Ascending aorta (tissue), 2 donors: Measurements from ENCODE around the gene SHE. TPM values are rescaled to one million over a fixed set of nuclear protein-coding genes. Genes with fewer than 3 reads are reported as not detected.

Experiments used
- DNase-seq, 2 donors: peaks; one replicate each; pipeline ENCODE4 v3.0.0-alpha.2; 2019; ENCODE audit warnings: low spot score in 2 of 2
- H3K27ac ChIP-seq, 2 donors: fragments of 200-600 bp; sonication (generic); one replicate each; pipeline ENCODE4 v1.5.1; 2016 to 2017; ENCODE audit warnings: mild to moderate bottlenecking in 1 of 2
- H3K27me3 ChIP-seq: fragments of 200-600 bp; sonication (generic); one replicate; pipeline ENCODE4 v1.5.1; 2017
- H3K36me3 ChIP-seq, 2 donors: fragments of 200-600 bp; sonication (generic); one replicate each; pipeline ENCODE4 v1.5.1; 2016
- H3K4me1 ChIP-seq, 2 donors: fragments of 200-600 bp; sonication (generic); one replicate each; pipeline ENCODE4 v1.5.1; 2016 to 2017; ENCODE audit warnings: mild to moderate bottlenecking in 1 of 2
- H3K4me3 ChIP-seq, 2 donors: fragments of 200-600 bp; sonication (generic); one replicate each; pipeline ENCODE4 v1.5.1; 2016 to 2017; ENCODE audit warnings: mild to moderate bottlenecking in 1 of 2
- H3K9me3 ChIP-seq, 2 donors: fragments of 200-600 bp; sonication (generic); one replicate each; pipeline ENCODE4 v1.5.1; 2016
- intact Hi-C: fragments of 100-400 bp; cut with DNase I; formaldehyde crosslinking; loops from one replicate; pipeline ENCODE4 v1.15.1; 2023
- total RNA-seq: library from RNA; depleted of rRNA; stranded (reverse); fragments of >200 nt; gene quantifications from one replicate; pipeline ENCODE4 v1.1.0, GENCODE V29; 2016
- TF ChIP-seq, protein P1 (sequence below), 3 experiments: fragments of 200-600 bp in 2 of 3; fragments of 450-650 bp in 1 of 3; sonication (generic) in 2 of 3; IDR thresholded peaks; one replicate each; pipeline ENCODE4 v1.5.1; 2016 to 2019; ENCODE audit warnings: antibody characterized with exemption in 3 of 3, mild to moderate bottlenecking in 1 of 3, moderate library complexity in 1 of 3

SHE gene
- total RNA-seq, 1 donor from 2014 or later: 107 TPM

- Histone ChIP-seq H3K4me1 (peaks cover 0 to 21% of the 10 kb centered on the region in 2 donors), H3K27me3 (no peaks in the 10 kb centered on the region), H3K9me3 (no peaks in the 10 kb centered on the region), H3K4me3 (no peak overlapping the region), H3K36me3 (peaks cover 0 to 4% of the 10 kb centered on the region in 2 donors), H3K27ac (no peak overlapping the region)
- no peak for DNase-seq
- intact Hi-C loops: loop anchor here (5.0 kb wide), 1 partner anchor 126 kb away; the partner anchor contains the start of gene UBE2Q1
- TF ChIP-seq, protein P1, sequence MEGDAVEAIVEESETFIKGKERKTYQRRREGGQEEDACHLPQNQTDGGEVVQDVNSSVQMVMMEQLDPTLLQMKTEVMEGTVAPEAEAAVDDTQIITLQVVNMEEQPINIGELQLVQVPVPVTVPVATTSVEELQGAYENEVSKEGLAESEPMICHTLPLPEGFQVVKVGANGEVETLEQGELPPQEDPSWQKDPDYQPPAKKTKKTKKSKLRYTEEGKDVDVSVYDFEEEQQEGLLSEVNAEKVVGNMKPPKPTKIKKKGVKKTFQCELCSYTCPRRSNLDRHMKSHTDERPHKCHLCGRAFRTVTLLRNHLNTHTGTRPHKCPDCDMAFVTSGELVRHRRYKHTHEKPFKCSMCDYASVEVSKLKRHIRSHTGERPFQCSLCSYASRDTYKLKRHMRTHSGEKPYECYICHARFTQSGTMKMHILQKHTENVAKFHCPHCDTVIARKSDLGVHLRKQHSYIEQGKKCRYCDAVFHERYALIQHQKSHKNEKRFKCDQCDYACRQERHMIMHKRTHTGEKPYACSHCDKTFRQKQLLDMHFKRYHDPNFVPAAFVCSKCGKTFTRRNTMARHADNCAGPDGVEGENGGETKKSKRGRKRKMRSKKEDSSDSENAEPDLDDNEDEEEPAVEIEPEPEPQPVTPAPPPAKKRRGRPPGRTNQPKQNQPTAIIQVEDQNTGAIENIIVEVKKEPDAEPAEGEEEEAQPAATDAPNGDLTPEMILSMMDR (IDR thresholded peaks at IDR 0.05): no peak
Observed at GRCh38 chr1:154430903-154431302, 71.3 kb downstream of the SHE start.

DNA sequence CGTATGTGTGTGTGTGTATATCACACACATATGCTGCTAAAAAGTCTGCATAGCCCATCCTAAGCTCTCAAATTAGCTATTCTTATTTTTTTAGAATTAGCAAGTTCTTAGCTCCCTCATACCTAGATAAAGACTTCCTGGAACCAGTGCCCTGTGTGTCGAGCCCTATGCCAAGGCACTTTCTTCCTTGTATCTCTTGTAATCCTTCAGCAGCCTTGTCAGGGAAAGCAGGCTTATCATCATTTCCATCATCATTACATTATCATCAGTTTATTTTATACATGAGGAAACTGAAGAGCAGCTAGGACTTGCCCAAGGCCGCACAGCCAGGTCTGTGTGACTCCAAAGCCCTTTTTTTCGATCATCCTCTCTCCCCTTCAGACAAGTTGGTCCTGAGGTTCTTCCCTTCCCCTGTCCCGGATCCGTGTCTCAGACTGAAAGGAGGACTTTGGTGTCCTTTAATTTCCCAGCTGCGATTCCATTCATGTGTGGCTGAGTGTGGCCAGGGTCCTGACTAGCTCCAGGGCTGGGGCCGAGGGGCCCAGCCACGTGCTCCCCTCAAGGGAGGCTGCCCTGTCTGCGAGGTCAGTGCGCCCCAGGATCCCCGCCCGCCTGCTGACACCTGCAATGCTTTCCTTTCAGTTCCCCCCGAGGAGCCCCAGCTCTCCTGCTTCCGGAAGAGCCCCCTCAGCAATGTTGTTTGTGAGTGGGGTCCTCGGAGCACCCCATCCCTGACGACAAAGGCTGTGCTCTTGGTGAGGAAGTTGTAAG is 72.2 kb downstream of the SHE start:
- no peaks in the 10 kb centered on the region for H3K27me3 ChIP-seq
- DNase-seq: no peak
- no peak overlapping the region for H3K4me3 ChIP-seq
- no peaks in the 10 kb centered on the region for H3K9me3 ChIP-seq
- H3K27ac ChIP-seq: no peak overlapping the region
- intact Hi-C loops: loop anchor here (5.0 kb wide), 1 partner anchor 127 kb away; the partner anchor contains the start of gene UBE2Q1
- TF ChIP-seq, protein P1 (IDR thresholded peaks at IDR 0.05): no peak
- H3K36me3 ChIP-seq: no peaks in the 10 kb centered on the region
- H3K4me1 ChIP-seq: peaks cover 0 to 20% of the 10 kb centered on the region in 2 donors

Other genes starting within 250 kb of the SHE start
- gene HAX1, start 229.8 kb downstream of the SHE start, total RNA-seq: 270 TPM
- not detected for gene AQP10, start 181.3 kb downstream of the SHE start, total RNA-seq
- gene ATP8B2, start 176.9 kb downstream of the SHE start, total RNA-seq: 173 TPM
- 6.7 TPM for gene IL6R, start 97.1 kb downstream of the SHE start, total RNA-seq
- 4.6 TPM for gene TDRD10, start 193 bp downstream of the SHE start, total RNA-seq
- gene UBE2Q1, start 56.2 kb upstream of the SHE start, total RNA-seq: 10.6 TPM
- not detected for gene CHRNB2, start 65.4 kb upstream of the SHE start, total RNA-seq
- 65.3 TPM for gene ADAR, start 105.8 kb upstream of the SHE start, total RNA-seq